Right lobe of liver (tissue), 4 donors: Measurements from ENCODE around the gene DUSP8.

Experiments
- CTCF ChIP-seq, 4 donors: fragments of 200-600 bp in 3 of 4; fragments of 450-650 bp in 1 of 4; IDR thresholded peaks; one replicate each; pipeline versions ENCODE4 v1.5.1 to v1.8.0; 2016 to 2022; ENCODE audit warnings: antibody characterized with exemption in 4 of 4, mild to moderate bottlenecking in 2 of 4
- POLR2A ChIP-seq: fragments of 450-650 bp; IDR thresholded peaks from one replicate; pipeline ENCODE4 v1.6.1; 2017; ENCODE audit warnings: antibody characterized with exemption, mild to moderate bottlenecking
- donor health status: DM: no; HTN: no; CAD: no.
- donor health status: DM: no; HTN: no; CAD: no.
- donor health status: DM: no; HTN: yes; CAD: no.

GRCh38 chr11:1536065-1536843 lies 35.8 kb downstream of the DUSP8 start:
- TF ChIP-seq CTCF (IDR thresholded peaks at IDR 0.05) (no peak), POLR2A (no peak)
